Measurements from ENCODE around the gene TECPR2.

GRCh38 chr14:102544046-102544746 is 181.5 kb downstream of the TECPR2 start:
- no peak for TF ChIP-seq CTCF (IDR thresholded peaks at IDR 0.05; ENCODE audit: insufficient read depth, low read depth, low read length)
- no peak for TF ChIP-seq EZH2 (IDR thresholded peaks at IDR 0.05; ENCODE audit: insufficient read depth, low read length)

All from astrocyte (in vitro differentiated cells and primary cell).